Natural killer cell (primary cell): ENCODE measurements around the gene GFRA1. TPM values are rescaled to one million over a fixed set of nuclear protein-coding genes. Genes with fewer than 3 reads are reported as not detected.

Experiments used
- ATAC-seq, 3 donors: fragments of 150-1000 bp in 2 of 3; fragments of 200-7000 bp in 1 of 3; cut with Tn5 transposase; 1 replicate in 1 of 3; 2 replicates in 2 of 3; pipeline ENCODE4 v1.10.0; 2021; ENCODE audit warnings: mild to moderate bottlenecking in 2 of 3, moderate library complexity in 2 of 3
- DNase-seq, 2 donors: peaks; one replicate each; pipeline versions ENCODE4 v3.0.0 to v3.0.0-alpha.2; 2013 to 2021; ENCODE audit warnings: mixed read lengths in 1 of 2
- H3K27ac ChIP-seq: one replicate; pipeline ENCODE4 v1.5.1; 2013; ENCODE audit warnings: mild to moderate bottlenecking, low read length
- H3K27me3 ChIP-seq: one replicate; pipeline ENCODE4 v1.6.1; 2013; ENCODE audit warnings: low read length; ENCODE audit not compliant: control insufficient read depth, insufficient read depth
- H3K36me3 ChIP-seq: one replicate; pipeline ENCODE4 v1.6.1; 2013; ENCODE audit warnings: low read length; ENCODE audit not compliant: control insufficient read depth, insufficient read depth
- H3K4me1 ChIP-seq: one replicate; pipeline ENCODE4 v1.6.1; 2013; ENCODE audit warnings: low read length; ENCODE audit not compliant: control insufficient read depth, insufficient read depth
- H3K4me3 ChIP-seq: one replicate; pipeline ENCODE4 v1.5.1; 2013; ENCODE audit warnings: low read length
- H3K9me3 ChIP-seq: one replicate; pipeline ENCODE4 v1.6.1; 2013; ENCODE audit warnings: low read length; ENCODE audit not compliant: control insufficient read depth, insufficient read depth
- H3K27ac Mint-ChIP-seq, 2 donors: one replicate each; pipeline ENCODE4 v1.8.0; 2022; ENCODE audit warnings: mild to moderate bottlenecking in 2 of 2, mixed read lengths in 2 of 2, moderate library complexity in 1 of 2
- H3K27me3 Mint-ChIP-seq, 2 donors: one replicate each; pipeline ENCODE4 v1.8.0; 2022; ENCODE audit warnings: low read depth in 2 of 2, mixed read lengths in 2 of 2
- H3K36me3 Mint-ChIP-seq: one replicate; pipeline ENCODE4 v1.8.0; 2022; ENCODE audit warnings: mixed read lengths
- H3K4me1 Mint-ChIP-seq, 2 donors: one replicate each; pipeline ENCODE4 v1.8.0; 2022; ENCODE audit warnings: mixed read lengths in 2 of 2
- H3K4me3 Mint-ChIP-seq: one replicate; pipeline ENCODE4 v1.8.0; 2022; ENCODE audit warnings: mild to moderate bottlenecking, moderate library complexity, mixed read lengths
- H3K9me3 Mint-ChIP-seq, 2 donors: one replicate each; pipeline ENCODE4 v1.8.0; 2022; ENCODE audit warnings: mixed read lengths in 2 of 2
- WGBS: methylation state at CpG from one replicate; pipeline ENCODE4 v1.1.7; 2013; ENCODE audit warnings: missing lambda C conversion rate; ENCODE audit not compliant: insufficient coverage; 5-methylcytosine and 5-hydroxymethylcytosine counted together
- intact Hi-C: fragments of 100-400 bp; cut with micrococcal nuclease; formaldehyde crosslinking; loops from one replicate; pipeline ENCODE4 v1.14.2; 2022
- total RNA-seq, 4 donors: library from RNA; stranded (reverse); fragments of 120-200 nt in 1 of 4; gene quantifications; one replicate each; pipeline versions ENCODE4 v1.2.3 to v1.2.4, GENCODE V29; 2013 to 2022
- TF ChIP-seq, protein P1 (sequence below): fragments of 200-600 bp; IDR thresholded peaks from one replicate; pipeline ENCODE4 v1.8.0; 2022; ENCODE audit warnings: antibody characterized with exemption

GFRA1 gene
- total RNA-seq, 3 donors from 2014 or later (not counting 1 experiment from before 2014, with no cell fraction given), result not detected

DNA sequence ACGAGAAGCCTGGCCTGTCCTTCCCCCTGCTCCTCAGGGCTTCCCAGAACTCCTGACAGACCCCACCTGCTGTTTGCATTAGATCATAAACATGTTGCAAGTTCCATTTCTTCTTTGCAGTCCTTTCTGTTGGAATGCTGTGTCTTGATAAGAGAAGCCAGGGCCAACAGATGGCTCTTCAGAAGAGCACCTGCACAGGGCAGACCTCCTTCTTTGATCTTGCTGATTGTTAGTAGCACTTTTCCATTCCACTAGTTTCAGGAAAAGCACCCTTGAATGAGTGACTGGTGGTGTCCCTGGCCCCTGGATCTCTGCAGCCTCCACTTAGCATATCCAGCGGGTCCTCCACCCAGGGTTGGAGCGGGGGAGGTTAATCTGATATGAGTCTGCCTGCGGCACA, 243.2 kb downstream of the GFRA1 start:
- intact Hi-C loops, result no loop called here

DNA sequence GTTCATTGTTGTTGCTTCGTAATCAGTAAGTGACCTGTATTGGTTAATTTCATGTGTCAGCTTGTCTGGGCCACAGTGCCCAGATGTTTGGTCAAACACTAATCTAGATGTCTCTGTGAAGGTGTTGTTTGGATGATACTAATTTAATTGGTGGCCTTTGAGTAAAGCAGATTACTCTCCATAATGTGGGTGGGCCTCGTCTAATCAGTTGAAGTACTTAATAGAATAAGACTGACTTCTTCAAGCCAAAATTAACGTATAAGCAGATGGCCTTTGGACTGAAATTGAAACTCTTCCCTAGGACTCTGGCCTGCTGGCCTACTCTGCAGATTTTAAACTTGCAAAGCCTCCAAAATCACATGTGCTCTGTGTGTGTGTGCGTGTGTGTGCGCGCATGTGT, 245.7 kb downstream of the GFRA1 start:
- H3K4me3 ChIP-seq, result no peak overlapping the region
- peaks cover 5% of the 10 kb centered on the region in 2 donors for H3K9me3 Mint-ChIP-seq
- TF ChIP-seq, protein P1, sequence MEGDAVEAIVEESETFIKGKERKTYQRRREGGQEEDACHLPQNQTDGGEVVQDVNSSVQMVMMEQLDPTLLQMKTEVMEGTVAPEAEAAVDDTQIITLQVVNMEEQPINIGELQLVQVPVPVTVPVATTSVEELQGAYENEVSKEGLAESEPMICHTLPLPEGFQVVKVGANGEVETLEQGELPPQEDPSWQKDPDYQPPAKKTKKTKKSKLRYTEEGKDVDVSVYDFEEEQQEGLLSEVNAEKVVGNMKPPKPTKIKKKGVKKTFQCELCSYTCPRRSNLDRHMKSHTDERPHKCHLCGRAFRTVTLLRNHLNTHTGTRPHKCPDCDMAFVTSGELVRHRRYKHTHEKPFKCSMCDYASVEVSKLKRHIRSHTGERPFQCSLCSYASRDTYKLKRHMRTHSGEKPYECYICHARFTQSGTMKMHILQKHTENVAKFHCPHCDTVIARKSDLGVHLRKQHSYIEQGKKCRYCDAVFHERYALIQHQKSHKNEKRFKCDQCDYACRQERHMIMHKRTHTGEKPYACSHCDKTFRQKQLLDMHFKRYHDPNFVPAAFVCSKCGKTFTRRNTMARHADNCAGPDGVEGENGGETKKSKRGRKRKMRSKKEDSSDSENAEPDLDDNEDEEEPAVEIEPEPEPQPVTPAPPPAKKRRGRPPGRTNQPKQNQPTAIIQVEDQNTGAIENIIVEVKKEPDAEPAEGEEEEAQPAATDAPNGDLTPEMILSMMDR, result no peak
- no peak overlapping the region for H3K4me3 Mint-ChIP-seq
- H3K27ac Mint-ChIP-seq, result no peak overlapping the region
- H3K27me3 Mint-ChIP-seq, result no peaks in the 10 kb centered on the region
- ATAC-seq (no peak), DNase-seq (no peak)
- peaks cover 4% of the 10 kb centered on the region for H3K9me3 ChIP-seq
- H3K4me1 Mint-ChIP-seq, result no peaks in the 10 kb centered on the region
- 87% methylated on average over 6 of the region's 6 CpGs for WGBS
- H3K4me1 ChIP-seq, result no peaks in the 10 kb centered on the region
- no peaks in the 10 kb centered on the region for H3K27me3 ChIP-seq
- no peak overlapping the region for H3K27ac ChIP-seq
- intact Hi-C loops, result no loop called here
- no peaks in the 10 kb centered on the region for H3K36me3 ChIP-seq
- no peaks in the 10 kb centered on the region for H3K36me3 Mint-ChIP-seq

More for the DNA sequence above, 243.2 kb downstream of the GFRA1 start:
- DNase-seq (no peak), ATAC-seq (no peak)
- no peak overlapping the region for H3K27ac ChIP-seq
- no peak overlapping the region for H3K4me3 Mint-ChIP-seq
- H3K9me3 ChIP-seq, result peaks cover 4% of the 10 kb centered on the region
- H3K36me3 ChIP-seq, result no peaks in the 10 kb centered on the region
- H3K27ac Mint-ChIP-seq, result no peak overlapping the region
- H3K36me3 Mint-ChIP-seq, result peaks cover 7% of the 10 kb centered on the region
- TF ChIP-seq, protein P1, result no peak
- WGBS, result 94% methylated on average over 4 of the region's 4 CpGs
- no peaks in the 10 kb centered on the region for H3K4me1 Mint-ChIP-seq
- no peaks in the 10 kb centered on the region for H3K27me3 ChIP-seq
- no peak overlapping the region for H3K4me3 ChIP-seq
- peaks cover 10 to 11% of the 10 kb centered on the region in 2 donors for H3K9me3 Mint-ChIP-seq
- no peaks in the 10 kb centered on the region for H3K27me3 Mint-ChIP-seq
- no peaks in the 10 kb centered on the region for H3K4me1 ChIP-seq

DNA sequence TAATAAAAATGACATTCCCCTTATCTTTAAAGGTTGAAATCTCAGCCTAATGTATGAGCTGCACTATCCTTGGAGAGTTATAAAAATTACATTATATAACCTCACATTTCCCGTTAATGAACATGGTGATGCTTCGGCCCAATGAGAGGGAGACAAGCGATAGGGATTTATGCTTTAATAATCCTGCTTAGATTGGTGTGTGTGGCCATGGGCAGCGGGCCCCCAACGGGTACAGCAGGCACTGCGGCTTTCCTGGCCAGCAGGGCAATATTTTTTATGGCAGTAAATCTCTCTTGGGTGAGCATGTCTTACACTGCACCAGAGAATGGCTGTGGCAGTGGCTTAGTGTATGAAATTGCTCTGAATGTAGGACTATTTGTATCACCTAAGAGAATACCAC, 246.3 kb downstream of the GFRA1 start:
- no peaks in the 10 kb centered on the region for H3K36me3 Mint-ChIP-seq
- ATAC-seq (no peak), DNase-seq (no peak)
- H3K27ac Mint-ChIP-seq, result no peak overlapping the region
- Histone ChIP-seq H3K9me3 (peaks cover 4% of the 10 kb centered on the region), H3K27ac (no peak overlapping the region), H3K4me1 (no peaks in the 10 kb centered on the region), H3K36me3 (no peaks in the 10 kb centered on the region), H3K4me3 (no peak overlapping the region), H3K27me3 (no peaks in the 10 kb centered on the region)
- TF ChIP-seq, protein P1, result no peak
- peaks cover 3 to 4% of the 10 kb centered on the region in 2 donors for H3K9me3 Mint-ChIP-seq
- no peaks in the 10 kb centered on the region for H3K4me1 Mint-ChIP-seq
- no peak overlapping the region for H3K4me3 Mint-ChIP-seq
- no peaks in the 10 kb centered on the region for H3K27me3 Mint-ChIP-seq
- WGBS, result 91% methylated on average over 6 of the region's 6 CpGs
- intact Hi-C loops, result no loop called here

DNA sequence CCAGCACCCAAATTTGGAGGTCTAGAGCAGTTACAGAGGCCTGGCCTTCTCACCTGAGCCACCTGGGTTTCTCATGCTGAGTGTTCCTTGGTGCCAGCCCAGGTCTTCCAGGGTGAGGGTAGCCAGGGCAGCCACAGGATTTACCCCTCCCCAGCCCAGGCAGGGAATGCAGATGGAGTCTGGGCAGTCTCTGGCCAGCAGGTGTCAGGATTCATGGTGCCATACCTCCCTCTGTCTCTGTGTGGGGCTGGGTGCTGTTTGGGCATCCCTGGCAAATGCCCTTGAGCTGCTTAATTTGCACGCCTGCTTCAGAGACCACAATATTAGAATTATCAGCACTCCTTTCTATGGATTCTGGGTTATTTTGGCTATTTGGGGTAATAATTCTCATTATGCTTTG, 246.7 kb downstream of the GFRA1 start:
- ATAC-seq, result no peak
- Mint-ChIP-seq H3K27ac (no peak overlapping the region), H3K4me3 (no peak overlapping the region), H3K9me3 (peaks cover 2 to 3% of the 10 kb centered on the region in 2 donors), H3K36me3 (no peaks in the 10 kb centered on the region), H3K27me3 (no peaks in the 10 kb centered on the region), H3K4me1 (no peaks in the 10 kb centered on the region)
- H3K9me3 ChIP-seq, result peaks cover 4% of the 10 kb centered on the region
- no peak overlapping the region for H3K27ac ChIP-seq
- TF ChIP-seq, protein P1, result no peak
- H3K27me3 ChIP-seq, result no peaks in the 10 kb centered on the region
- H3K36me3 ChIP-seq, result no peaks in the 10 kb centered on the region
- no peaks in the 10 kb centered on the region for H3K4me1 ChIP-seq
- intact Hi-C loops, result no loop called here
- no peak for DNase-seq
- no peak overlapping the region for H3K4me3 ChIP-seq
- 100% methylated on average over 1 of the region's 1 CpG for WGBS
